ENCODE data around the gene NCKAP5L.
"Not testable (repeated sequence)": the region's sequence is repeated elsewhere in the genome, so short reads cannot be mapped to it uniquely, and the experiment has no call there.

NCKAP5L gene

GRCh38 chr12:49800421-49801140 lies 27.6 kb downstream of the NCKAP5L start:
- no peak for DNase-seq (ENCODE audit: low spot score)

DNA sequence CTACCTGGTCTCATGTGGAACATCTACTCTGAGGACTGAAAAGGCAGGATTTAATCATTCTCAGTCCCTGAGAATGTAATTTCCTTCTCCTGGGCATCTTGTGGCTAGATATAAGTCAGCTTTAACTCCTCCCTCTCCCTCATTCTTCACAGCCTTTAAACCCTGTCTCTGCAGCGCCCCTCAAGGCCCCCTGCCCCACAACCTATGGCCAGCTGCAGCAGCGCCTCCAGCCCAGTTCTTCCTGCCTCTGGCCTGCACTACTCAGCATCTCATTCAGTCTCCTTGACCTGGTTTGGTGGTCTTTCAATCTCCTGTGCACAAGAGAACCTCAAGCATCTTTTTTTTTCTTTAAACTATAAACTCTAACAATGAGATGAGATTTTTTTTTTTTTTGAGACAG lies 29.3 kb downstream of the NCKAP5L start:
- no peak for DNase-seq (ENCODE audit: low spot score)

- DNase-seq (ENCODE audit: low spot score): no peak
Measured at GRCh38 chr12:49798248-49798647, 30.0 kb downstream of the NCKAP5L start.

DNA sequence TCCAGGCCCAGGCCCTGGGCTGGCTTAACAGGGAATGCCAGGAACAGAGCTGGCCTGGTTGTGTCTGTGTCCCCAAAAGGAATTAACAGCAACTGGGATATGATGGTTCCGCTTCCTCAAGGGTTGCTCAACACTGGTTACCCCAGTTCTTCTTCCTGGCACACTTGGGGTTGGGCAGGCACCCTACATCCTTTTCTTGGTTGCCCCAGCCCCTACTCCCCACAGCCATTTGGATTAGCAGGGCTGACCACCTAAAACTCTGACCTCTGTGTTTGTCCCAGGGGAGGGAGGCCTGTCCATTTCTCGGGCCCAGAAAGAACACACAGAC lies 30.8 kb downstream of the NCKAP5L start:
- no peak for DNase-seq (ENCODE audit: low spot score)

GRCh38 chr12:49796606-49797448 lies 31.4 kb downstream of the NCKAP5L start:
- no peak for DNase-seq (ENCODE audit: low spot score)

GRCh38 chr12:49796155-49796554 lies 32.1 kb downstream of the NCKAP5L start:
- DNase-seq (ENCODE audit: low spot score): no peak

DNA sequence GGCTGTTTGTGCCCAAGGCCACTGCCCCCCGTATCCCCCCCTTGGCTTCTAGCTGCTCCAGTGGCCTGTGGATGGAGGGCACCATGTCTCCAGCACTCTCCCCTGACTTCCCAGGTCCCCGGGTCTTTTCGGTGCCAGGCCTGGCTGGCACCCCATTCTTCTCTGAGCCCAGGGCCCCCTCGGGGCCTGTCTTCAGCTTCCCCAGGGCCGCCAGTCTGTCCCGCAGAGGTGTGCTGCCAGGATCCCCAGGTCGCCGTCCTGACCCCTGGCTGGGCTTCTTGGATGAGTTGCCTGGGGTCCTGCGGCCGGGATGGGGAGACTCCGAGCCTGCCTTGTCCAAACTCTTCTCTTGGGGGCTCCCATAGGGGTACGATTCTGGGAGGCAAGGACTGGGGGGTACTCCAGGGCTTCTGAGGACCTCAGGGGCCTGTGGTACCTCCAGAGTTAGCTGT lies 32.5 kb downstream of the NCKAP5L start:
- no peak for DNase-seq (ENCODE audit: low spot score)

- no peak for DNase-seq (ENCODE audit: low spot score)
Measured at GRCh38 chr12:49794811-49795653, 33.2 kb downstream of the NCKAP5L start.

DNA sequence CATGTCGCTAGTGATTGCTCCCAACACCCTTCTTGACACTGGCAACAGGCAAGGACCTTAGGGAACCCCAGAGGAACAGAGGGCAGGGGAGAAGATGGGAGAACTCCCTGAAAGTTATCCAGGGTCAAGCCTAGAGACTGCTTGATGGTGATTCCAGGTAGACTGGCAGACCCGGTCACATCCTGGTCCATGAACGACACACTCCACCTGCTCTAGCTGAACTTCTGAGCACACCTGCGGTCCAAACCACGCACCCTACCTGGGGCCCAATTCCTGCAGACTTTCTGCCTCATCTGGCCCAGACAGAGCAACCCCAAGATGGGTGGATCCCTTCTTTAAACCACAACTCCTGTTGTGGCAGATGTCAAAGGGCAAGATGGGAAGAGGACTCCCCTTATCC lies 34.2 kb downstream of the NCKAP5L start:
- DNase-seq (ENCODE audit: low spot score): no peak

DNA sequence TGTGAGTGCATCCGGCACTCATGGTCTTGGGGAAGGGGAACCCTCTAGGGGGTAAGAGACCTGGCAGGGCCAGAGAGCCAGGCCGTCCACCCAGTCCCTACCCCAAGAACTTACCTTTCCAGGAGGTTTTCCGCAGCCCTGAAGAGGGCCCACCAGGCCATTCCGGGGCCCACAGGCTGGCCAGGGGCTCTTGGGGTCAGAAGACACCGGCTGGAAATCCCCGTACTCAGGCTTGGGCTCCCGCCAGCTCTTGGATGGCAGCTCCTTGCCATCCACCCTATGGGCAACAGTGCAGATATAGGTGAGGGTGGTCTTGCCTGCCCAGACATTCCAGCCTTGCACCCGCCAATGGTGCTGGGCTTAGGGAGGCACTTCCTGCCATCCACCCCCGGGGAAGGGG lies 34.6 kb downstream of the NCKAP5L start:
- no peak for DNase-seq (ENCODE audit: low spot score)

DNA sequence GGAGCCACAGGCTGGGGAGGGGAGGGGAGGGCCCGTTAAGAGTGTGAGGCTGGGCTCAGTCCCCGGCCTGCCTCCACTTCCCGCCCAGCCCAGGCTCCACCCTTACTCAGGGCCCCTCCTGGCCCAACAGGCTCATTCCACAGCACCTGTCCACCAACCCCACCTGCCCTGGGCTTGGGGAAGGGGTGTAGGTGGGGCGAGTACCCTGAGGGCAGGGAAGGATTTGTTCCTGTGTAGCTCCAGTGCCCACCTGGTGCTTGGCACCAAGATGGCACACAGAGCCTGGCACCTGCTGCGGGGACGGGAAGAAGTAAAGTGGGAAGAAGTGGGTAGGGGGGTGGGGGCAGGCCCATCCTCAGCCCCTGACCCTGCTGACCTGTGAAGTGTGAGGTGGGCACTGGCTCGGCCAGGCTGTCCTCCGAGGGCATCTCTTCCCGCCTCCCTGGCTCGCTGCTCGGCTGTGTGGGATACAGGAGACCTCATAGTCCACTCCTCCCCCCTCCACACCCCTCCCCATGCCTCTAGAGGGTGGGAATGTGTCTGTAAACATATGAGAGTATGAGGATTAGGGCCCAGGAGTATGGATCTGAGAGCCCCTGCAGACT lies 35.1 kb downstream of the NCKAP5L start:
- no peak for DNase-seq (ENCODE audit: low spot score)

- DNase-seq (ENCODE audit: low spot score): no peak
Measured at GRCh38 chr12:49792181-49792970, 35.8 kb downstream of the NCKAP5L start.

- no peak for DNase-seq (ENCODE audit: low spot score)
Measured at GRCh38 chr12:49791700-49792099, 36.5 kb downstream of the NCKAP5L start.

DNA sequence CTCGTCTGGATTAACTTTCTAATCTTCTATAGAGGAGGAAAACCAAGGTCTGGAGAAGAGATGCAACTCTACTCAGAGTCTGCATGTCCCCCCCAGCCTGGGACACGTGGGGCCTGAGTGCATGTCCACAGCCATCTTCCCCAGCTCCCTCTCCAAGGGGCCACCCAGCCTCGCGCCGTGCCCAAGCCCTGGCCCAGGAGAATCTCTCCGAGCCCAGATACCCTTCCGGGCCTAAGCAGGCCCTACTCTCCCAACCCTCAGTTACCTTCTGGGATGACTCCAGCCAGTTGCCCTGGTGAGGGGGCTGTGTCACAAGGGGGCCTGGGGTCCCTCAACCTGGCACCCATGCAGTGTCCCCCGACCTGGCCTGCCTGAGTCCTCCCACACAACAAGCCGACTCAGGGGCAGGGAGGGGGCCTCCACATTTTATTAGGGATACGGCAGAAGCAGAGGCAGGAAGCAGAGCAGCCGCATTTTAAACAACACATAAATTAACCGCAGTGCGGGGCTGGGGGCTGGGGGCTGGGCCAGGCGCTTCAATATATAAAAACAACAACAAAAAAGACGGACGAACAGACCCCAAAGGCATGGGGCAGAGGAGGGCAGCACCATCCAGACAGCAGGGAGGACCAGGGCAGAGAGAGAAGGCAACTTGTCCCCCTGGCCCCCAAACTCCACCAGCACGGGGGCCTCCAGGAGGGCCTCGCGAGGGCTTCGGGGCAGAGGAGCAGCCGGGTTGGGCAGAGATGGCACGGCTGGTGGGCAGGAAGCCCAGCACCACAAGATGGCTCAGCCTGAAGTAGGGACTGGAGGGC lies 37.3 kb downstream of the NCKAP5L start:
- no peak for DNase-seq (ENCODE audit: low spot score)

DNA sequence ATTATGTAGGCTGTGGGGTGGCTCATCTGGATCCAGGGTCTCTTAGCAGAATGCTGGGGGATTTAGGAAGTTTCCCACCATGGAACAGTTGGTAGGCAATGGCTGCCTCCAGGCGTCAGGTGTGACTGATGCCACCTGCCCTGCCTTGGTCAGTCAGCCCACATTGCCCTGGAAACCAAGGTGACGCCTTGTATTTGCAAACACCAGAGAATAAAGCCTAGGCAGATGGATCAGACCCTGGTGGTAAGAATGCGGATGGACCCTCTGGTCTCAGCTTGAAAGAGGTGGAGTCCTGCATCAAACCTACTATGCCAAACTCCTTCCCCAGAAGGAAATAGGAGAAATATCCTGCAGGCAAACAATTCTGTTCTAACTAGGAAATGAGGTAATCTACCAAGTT lies 38.2 kb downstream of the NCKAP5L start:
- DNase-seq (ENCODE audit: low spot score): peak; percentile 62

DNA sequence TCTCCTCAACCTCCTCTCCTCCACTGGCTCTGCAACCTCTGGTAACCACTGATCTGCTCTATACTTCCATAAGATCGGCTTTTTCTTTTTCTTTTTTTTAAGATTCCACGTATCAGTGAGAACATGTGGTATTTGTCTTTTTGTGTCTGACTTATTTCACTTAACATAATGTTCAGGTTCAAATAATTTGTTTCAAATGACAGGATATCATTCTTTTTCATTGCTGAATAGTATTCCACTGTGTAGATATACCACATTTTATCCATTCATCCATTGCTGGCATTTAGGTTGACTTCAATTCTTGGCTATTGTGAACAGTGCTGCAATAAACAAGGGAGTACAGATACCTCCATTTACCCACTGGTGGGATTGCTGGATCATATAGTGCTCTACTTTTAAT lies 40.5 kb downstream of the NCKAP5L start:
- DNase-seq (ENCODE audit: low spot score): no peak

DNA sequence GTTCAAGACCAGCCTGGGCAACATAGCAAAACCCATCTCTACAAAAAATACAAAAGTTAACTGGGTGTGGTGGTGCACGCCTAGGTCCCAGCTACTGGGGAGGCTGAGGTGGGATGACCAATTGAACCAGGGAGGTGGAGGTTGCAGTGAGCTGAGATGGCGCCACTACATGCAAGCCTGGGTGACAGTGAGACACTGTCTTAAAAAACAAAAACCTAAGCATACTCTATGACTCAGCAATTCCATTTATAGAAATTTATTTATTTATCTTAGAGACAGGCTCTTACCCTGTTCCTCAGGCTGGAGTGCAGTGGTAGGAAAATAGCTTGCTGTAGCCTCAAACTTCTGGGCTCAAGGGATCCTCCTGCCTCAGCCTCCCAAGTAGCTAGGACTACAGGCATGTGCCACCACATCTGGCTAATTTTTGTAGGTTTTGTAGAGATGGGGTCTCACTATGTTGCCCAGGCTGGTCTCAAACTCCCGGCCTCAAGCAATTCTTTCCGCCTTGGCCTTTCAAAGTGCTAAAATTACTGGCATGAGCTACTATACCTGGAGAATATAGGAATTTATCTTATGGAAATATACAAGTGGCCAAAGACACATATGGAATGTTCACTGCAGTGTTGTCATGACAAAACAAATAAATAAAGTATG lies 43.3 kb downstream of the NCKAP5L start:
- no peak for DNase-seq (ENCODE audit: low spot score)

DNA sequence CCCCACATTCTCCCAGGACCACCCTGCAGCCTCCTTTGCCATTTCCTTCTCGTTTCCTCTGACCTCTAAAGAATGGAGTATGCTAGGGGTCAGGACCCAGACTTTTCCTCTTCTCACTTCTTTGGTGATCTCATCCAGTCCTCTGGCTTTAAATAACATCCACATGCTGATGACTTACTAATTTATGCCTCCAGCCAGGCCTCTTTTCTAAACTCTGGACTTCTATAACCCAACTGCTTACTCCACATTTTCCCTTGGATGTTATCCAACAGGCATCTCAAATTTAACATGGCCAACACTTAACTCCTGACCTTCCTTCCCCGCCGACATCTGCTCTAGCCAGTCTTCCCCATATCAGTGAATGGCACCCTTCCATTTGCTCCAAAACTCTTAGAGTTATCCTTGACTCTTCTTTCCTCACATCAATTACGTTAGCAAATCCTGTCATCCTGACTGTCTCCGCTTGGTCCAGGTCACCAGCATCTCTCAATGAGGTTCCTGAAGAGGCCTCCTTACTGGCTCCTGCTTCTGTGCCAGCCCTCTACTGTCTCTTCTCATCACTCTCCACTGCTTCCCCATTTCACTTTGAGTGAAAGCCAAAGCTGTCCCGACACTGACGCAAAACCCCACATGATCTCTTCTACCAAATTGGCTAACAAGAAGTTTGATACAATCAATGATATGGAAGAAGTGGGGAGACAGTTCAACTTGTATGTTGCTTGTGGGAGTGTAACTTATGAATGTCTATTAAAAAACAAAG lies 44.1 kb downstream of the NCKAP5L start:
- DNase-seq (ENCODE audit: low spot score): no peak

- not testable (repeated sequence) for DNase-seq (ENCODE audit: low spot score)
Measured at GRCh38 chr12:49780914-49781313, 47.3 kb downstream of the NCKAP5L start.

All from iPS-NIHi11 (cell line).